ENCODE measurements around the gene HCFC1R1. TPM values are rescaled to one million over a fixed set of nuclear protein-coding genes. Genes with fewer than 3 reads are reported as not detected.

HCFC1R1 gene
- total RNA-seq, 1 experiment from 2014 or later, result 46.6 TPM

DNA sequence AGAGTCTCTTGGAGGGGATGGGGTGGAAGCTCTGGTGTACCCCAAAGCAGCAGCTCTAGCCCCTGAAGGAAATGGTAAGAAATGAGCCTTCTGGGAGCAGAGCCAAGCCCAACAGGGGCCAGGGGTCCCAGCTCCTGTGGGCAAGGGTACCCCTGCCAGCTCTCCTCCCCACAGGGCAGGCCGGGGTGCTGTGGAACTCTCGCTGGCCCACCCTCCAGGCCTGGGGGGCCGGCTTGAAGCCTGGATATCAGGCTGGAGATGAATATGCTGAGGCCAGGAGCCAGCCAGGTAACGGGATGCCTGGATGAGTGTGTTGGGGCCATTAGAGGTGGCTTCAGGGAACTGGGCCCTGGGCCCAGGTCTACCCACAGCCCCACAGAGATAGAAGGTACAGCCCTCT is 23.2 kb downstream of the HCFC1R1 start:
- DNase-seq (ENCODE audit: low spot score), result no peak
- BruUV-seq (replicated peaks), result no TSS peak
- no peaks in the 10 kb centered on the region for H3K4me1 ChIP-seq (ENCODE audit: insufficient read depth, low read length, poor library complexity, severe bottlenecking)
- no peak overlapping the region for H3K27ac ChIP-seq (ENCODE audit: low read depth, low read length, poor library complexity, severe bottlenecking)
- H3K4me3 ChIP-seq (ENCODE audit: low read depth, low read length, poor library complexity, severe bottlenecking), result no peak overlapping the region
- no peaks in the 10 kb centered on the region for H3K9me3 ChIP-seq (ENCODE audit: low read depth, low read length, poor library complexity, severe bottlenecking)
- H3K27me3 ChIP-seq (replicated peaks; ENCODE audit: insufficient read depth, low read depth, low read length, poor library complexity), result peaks cover 63% of the 10 kb centered on the region
- TF ChIP-seq, protein P1, sequence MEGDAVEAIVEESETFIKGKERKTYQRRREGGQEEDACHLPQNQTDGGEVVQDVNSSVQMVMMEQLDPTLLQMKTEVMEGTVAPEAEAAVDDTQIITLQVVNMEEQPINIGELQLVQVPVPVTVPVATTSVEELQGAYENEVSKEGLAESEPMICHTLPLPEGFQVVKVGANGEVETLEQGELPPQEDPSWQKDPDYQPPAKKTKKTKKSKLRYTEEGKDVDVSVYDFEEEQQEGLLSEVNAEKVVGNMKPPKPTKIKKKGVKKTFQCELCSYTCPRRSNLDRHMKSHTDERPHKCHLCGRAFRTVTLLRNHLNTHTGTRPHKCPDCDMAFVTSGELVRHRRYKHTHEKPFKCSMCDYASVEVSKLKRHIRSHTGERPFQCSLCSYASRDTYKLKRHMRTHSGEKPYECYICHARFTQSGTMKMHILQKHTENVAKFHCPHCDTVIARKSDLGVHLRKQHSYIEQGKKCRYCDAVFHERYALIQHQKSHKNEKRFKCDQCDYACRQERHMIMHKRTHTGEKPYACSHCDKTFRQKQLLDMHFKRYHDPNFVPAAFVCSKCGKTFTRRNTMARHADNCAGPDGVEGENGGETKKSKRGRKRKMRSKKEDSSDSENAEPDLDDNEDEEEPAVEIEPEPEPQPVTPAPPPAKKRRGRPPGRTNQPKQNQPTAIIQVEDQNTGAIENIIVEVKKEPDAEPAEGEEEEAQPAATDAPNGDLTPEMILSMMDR (conservative IDR thresholded peaks at IDR 0.05; ENCODE audit: low read depth, low read length), result no peak
- no peak for TF ChIP-seq EZH2 (IDR thresholded peaks at IDR 0.05; ENCODE audit: borderline replicate concordance, low read depth, low read length, poor library complexity, severe bottlenecking)
- ChIA-PET POLR2A (ENCODE audit: low non-redundant PET) (no interaction called here), CTCF (no interaction called here)
- no peaks in the 10 kb centered on the region for H3K36me3 ChIP-seq (ENCODE audit: insufficient read depth, low read length, poor library complexity, severe bottlenecking)
- intact Hi-C loops (cut with micrococcal nuclease; ENCODE audit: unreplicated experiment), result no loop called here

DNA sequence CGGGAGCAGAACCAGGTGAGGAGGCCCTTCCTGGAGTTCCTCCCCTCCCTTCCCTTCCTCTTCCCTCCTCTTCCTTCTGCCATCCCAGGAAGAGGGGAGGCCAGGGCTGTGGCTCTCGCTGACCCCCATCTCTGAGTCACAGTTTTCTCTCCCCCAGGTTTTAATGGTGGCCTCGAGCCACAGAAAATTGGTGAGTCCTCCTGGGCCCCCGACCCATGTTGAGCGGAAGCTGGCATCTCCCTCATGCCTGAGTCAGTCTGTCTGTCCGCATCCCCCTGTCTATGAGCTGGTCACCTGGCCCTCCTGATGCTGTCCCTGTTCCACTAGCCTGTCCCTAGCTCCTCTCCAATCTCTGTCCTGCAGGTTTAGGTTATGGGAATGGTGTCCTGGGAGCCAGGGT is 23.8 kb downstream of the HCFC1R1 start:
- peaks cover 57% of the 10 kb centered on the region for H3K27me3 ChIP-seq (replicated peaks; ENCODE audit: insufficient read depth, low read depth, low read length, poor library complexity)
- POLR2A ChIA-PET (ENCODE audit: low non-redundant PET), result no interaction called here
- intact Hi-C loops (cut with micrococcal nuclease; ENCODE audit: unreplicated experiment), result no loop called here

DNA sequence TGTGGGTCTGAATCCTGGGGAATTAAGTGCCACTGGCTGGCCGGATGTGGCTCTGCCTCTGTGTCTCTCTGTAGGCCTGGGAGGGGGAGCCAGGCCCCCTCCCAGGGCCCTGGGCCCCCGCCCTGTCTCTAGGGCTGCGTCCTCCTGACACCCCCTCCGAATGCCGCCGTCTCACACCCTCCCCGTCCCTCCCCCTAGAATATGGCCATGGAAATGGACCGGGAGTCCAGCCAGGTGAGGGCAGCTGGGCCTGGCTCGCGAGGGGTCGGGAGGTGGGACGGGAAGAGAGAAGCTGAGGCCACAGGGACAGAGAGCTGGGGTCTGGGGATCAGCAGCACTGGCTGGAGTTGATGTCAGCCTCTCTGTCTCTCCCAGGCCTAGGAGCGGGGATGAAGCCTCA is 27.4 kb downstream of the HCFC1R1 start:
- ChIA-PET POLR2A (ENCODE audit: low non-redundant PET) (no interaction called here), CTCF (no interaction called here)
- intact Hi-C loops (cut with micrococcal nuclease; ENCODE audit: unreplicated experiment), result no loop called here
- H3K27ac ChIP-seq (ENCODE audit: low read depth, low read length, poor library complexity, severe bottlenecking), result no peak overlapping the region
- DNase-seq (ENCODE audit: low spot score), result no peak
- H3K27me3 ChIP-seq (replicated peaks; ENCODE audit: insufficient read depth, low read depth, low read length, poor library complexity), result peaks cover 46% of the 10 kb centered on the region
- TF ChIP-seq, protein P1 (conservative IDR thresholded peaks at IDR 0.05; ENCODE audit: low read depth, low read length), result no peak
- no peak for TF ChIP-seq EZH2 (IDR thresholded peaks at IDR 0.05; ENCODE audit: borderline replicate concordance, low read depth, low read length, poor library complexity, severe bottlenecking)
- no peak overlapping the region for H3K4me3 ChIP-seq (ENCODE audit: low read depth, low read length, poor library complexity, severe bottlenecking)
- BruUV-seq (replicated peaks), result no TSS peak
- H3K36me3 ChIP-seq (ENCODE audit: insufficient read depth, low read length, poor library complexity, severe bottlenecking), result no peaks in the 10 kb centered on the region
- no peaks in the 10 kb centered on the region for H3K9me3 ChIP-seq (ENCODE audit: low read depth, low read length, poor library complexity, severe bottlenecking)
- no peaks in the 10 kb centered on the region for H3K4me1 ChIP-seq (ENCODE audit: insufficient read depth, low read length, poor library complexity, severe bottlenecking)

More for the DNA sequence above, 23.8 kb downstream of the HCFC1R1 start:
- H3K27ac ChIP-seq (ENCODE audit: low read depth, low read length, poor library complexity, severe bottlenecking), result no peak overlapping the region
- TF ChIP-seq, protein P1 (conservative IDR thresholded peaks at IDR 0.05; ENCODE audit: low read depth, low read length), result no peak
- TF ChIP-seq EZH2 (IDR thresholded peaks at IDR 0.05; ENCODE audit: borderline replicate concordance, low read depth, low read length, poor library complexity, severe bottlenecking), result no peak
- no TSS peak for BruUV-seq (replicated peaks)
- no peaks in the 10 kb centered on the region for H3K4me1 ChIP-seq (ENCODE audit: insufficient read depth, low read length, poor library complexity, severe bottlenecking)
- no peaks in the 10 kb centered on the region for H3K36me3 ChIP-seq (ENCODE audit: insufficient read depth, low read length, poor library complexity, severe bottlenecking)
- H3K9me3 ChIP-seq (ENCODE audit: low read depth, low read length, poor library complexity, severe bottlenecking), result no peaks in the 10 kb centered on the region
- CTCF ChIA-PET, result no interaction called here
- no peak overlapping the region for H3K4me3 ChIP-seq (ENCODE audit: low read depth, low read length, poor library complexity, severe bottlenecking)
- DNase-seq (ENCODE audit: low spot score), result no peak

All from A673 (cell line).